ENCODE results near the gene ZNF730. TPM values are rescaled to one million over a fixed set of nuclear protein-coding genes. Genes with fewer than 3 reads are reported as not detected.

ZNF730 gene
- total and polyA plus RNA-seq, 4 donors, result 0.08 to 3.2 TPM; not detected in 2

Other genes with a start within 250 kb of the ZNF730 start
- gene ZNF728, start 113.8 kb upstream of the ZNF730 start, total RNA-seq, result under 1 TPM in 1 of 2 donors, not detected in 1; 0.25 TPM
- under 1 TPM in 1 of 2 donors, not detected in 1; 0.05 TPM for gene ZNF728, start 113.8 kb upstream of the ZNF730 start, polyA plus RNA-seq
- gene ZNF724, start 133.4 kb downstream of the ZNF730 start, total RNA-seq, result 1 to 10 TPM in 1 of 2 donors, under 1 TPM in 1; 0.84 to 8.8 TPM
- gene ZNF724, start 133.4 kb downstream of the ZNF730 start, polyA plus RNA-seq, result under 1 TPM in 1 of 2 donors, not detected in 1; 0.13 TPM